Activated CD4-positive, alpha-beta T cell treated with anti-CD3 and anti-CD28 coated beads for 48 hours (primary cell): Measurements from ENCODE around the gene NFX1.
A peak's percentile ranks its signal among the peaks of the same experiment; 100 is the strongest.

Experiments used
- DNase-seq: peaks from one replicate; pipeline ENCODE4 v3.0.0-alpha.2; 2020

Gene NFX1

DNA sequence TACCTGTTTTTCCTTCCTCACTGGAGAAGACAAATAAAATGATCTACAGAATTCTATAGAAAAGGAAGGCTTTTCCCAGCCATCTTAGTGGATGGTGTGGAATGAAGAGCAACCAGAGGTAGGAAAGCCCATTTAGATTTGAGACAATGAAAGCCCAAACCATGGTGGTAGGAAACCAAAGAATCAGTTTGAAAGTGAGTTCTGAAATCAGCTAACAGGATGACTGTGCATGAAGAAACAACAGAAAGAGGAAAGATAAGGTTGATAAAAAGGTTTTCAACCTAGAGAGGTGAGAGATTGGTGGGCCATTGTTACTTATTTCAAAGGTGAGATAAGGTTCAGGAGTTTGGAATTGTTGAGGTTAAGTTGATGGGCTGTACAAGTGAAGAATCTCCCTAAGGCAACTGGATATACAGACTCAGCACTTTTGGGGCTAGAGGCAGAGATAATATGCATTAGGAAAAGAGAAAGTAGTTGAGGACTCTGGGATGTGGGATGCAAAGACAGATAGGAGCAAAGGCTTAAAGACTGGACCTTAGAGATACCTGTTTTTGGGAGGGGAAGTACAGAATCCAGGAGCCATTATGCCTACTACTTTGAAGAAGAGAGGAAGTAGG is 23.1 kb upstream of the NFX1 start:
- no peak for DNase-seq

DNA sequence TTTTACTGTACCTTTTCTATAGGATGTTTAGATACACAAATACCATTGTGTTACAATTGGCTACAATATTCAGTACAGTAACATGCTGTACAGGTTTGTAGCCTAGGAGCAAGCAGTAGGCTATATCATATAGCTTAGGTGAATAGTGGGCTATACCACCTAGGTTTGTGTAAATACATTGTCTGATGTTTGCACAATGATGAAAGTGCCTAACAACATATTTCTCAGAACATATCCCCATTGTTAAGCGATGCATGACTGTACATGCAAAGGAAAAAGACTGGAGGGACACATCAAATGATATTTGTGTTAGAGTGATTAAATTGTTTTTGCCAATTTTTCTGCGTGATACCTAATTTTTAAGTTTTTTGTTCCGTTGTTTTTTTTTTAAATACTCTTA is 20.2 kb upstream of the NFX1 start:
- no peak for DNase-seq

DNA sequence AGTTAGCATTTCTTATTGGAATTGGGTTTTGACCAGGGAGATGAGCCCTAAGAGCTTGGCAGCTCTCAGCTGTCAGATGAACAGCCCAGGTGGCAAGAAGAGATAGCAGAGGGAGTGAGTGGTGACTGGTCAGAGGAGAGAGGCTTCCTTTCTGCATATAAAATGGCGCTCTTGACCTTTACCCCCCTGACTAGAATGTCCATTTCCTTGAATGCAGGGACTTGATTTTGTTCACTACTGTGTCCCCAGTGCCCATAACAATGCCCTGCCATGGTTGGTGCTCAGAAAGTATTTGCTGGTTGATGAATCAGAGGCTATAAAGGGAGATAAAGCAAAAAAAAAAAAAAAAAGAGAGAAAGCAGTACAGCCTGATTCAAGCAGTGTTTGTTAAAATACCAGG is 18.3 kb upstream of the NFX1 start:
- DNase-seq = no peak

DNA sequence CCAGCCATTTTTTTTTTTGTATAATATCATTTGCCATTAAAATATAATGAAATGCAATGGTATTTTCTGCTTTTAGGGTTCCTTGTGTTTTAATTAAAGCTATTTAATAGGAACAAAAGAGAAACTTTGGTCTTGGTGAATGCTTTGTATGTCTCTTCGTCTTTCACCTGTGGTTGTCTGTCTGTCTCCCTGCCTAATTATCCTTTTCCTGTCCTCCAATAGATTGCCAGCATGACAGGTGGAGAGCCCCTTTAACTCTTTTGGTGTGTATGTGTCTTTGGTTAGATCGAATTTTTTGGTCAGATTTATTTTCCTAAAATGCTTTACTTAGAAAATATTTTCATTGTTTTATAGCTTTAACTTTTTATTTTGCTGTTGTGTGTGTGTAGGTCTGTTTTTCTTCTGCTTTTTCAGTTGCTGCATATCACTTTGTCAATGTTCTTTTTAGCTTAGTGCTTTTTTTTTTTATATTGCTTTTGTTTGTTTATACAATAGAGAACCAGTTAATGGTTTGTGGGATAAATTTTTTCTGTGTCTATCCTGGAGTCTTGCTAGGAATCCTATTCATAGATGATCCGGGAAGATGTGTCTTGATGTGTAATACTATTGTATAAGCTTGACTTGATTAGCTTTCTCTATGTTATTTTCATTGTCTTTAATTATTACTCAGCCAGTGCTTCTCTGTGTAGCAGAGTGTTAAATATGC is 16.9 kb upstream of the NFX1 start:
- no peak for DNase-seq

- DNase-seq = no peak
Observed at GRCh38 chr9:33273972-33274328, 16.4 kb upstream of the NFX1 start.

DNA sequence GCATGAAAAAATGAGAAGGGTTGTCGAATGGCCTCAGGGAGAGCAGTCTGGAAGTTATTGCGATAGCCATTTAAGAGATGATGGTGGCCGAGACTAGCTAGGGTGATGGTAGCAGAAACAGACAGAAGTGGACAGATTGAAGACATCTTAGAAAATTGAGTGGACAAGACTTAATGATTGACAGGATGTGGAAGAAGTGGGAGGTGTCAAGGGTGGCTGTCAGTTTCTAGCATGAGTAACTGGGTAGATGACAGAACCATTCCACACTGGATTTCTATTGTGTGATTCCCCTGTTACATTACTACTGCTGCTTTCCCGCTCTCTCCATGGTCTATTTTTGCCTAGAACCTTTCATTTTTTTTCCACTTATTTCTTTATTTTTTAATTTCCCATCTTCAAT is 12.8 kb upstream of the NFX1 start:
- DNase-seq = no peak

- no peak for DNase-seq
Observed at GRCh38 chr9:33285502-33285901, 4.8 kb upstream of the NFX1 start.

DNA sequence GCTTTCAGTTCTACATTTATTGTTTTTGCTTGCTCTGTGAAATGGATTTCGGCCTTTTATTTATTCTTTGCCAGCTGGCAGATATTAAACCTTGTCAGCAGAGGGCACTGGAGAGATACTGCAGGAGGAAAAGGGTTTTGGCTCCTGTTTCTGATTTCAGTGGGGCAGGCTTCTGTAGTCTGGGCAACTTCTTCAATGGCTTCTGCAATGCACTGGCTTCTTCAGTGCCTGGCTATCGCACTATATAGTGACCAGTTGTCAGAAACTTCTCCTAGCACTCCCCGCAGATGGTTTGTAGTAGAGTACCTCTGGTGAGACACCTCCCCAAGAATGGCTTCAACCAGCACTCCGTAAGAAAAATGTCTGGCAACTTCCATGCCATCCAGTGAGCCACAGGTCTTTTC is 3.2 kb upstream of the NFX1 start:
- DNase-seq = peak; percentile 56

- DNase-seq = no peak
Observed at GRCh38 chr9:33288235-33288634, 2.1 kb upstream of the NFX1 start.

GRCh38 chr9:33288828-33289483 is 1.4 kb upstream of the NFX1 start:
- DNase-seq = no peak

DNA sequence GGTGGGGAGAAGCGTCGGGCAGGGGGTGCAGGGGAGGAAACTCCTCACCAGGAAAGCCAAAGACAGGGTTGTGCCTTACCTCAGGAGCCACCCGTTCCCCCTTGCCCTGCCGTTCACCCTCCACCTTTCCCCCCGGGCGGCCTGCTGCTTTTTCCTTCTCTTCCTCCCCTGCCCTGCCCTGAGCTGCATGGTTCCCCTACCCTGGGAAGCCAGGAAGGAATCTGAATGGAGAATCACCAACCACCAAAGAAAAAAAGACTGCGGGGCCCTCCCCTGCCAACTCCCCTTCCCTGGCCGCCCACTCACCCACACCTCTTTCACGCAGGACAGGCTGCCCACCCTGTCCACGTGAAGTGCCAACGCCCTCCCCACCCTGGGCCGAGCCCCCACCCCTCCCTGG is 820 bp upstream of the NFX1 start:
- DNase-seq = peak; percentile 57

- DNase-seq = no peak
Observed at GRCh38 chr9:33289936-33290246, 425 bp upstream of the NFX1 start.

- DNase-seq = no peak
Observed at GRCh38 chr9:33291031-33291397, 698 bp downstream of the NFX1 start.

DNA sequence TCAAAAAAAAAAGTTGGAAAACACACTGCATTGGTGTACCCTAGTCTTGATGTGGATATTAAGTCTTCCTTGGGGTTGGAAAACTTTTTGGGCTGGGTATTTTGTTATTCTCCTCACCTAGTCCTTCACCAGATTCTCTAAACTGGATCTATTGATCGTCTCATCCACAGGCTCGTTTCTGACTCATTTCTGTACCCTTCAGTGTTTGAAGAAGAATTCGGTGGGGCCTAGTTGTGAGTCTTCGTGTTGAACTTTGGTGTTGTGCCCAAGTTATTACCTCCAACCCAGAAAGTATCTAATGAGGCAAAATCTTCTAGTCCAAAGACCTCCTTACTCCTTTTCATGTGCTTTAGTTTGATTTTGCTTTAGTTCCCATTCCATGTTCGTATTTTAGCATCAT is 1.6 kb downstream of the NFX1 start:
- DNase-seq = no peak

GRCh38 chr9:33293782-33294181 is 3.5 kb downstream of the NFX1 start:
- no peak for DNase-seq

GRCh38 chr9:33294670-33295432 is 4.5 kb downstream of the NFX1 start:
- DNase-seq = no peak

DNA sequence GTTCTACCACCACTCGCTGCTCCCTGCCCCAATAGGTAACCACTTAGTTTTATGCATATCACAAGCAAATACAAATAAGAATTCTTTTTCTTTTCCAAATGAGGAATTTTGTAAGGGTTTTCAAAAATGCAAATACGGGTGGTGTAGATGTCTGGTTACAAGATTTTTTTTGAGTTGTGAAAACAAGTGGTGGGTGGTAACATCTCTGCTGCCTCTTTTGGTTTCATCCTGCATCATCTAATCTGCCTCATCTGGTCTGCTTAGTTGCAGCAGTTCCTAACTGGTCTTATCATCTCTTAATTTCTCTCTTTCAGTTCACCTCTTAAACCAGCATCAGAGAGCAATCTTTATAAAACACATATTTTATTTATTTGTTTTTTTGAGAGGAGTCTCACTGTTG is 5.3 kb downstream of the NFX1 start:
- DNase-seq = peak; percentile 13

DNA sequence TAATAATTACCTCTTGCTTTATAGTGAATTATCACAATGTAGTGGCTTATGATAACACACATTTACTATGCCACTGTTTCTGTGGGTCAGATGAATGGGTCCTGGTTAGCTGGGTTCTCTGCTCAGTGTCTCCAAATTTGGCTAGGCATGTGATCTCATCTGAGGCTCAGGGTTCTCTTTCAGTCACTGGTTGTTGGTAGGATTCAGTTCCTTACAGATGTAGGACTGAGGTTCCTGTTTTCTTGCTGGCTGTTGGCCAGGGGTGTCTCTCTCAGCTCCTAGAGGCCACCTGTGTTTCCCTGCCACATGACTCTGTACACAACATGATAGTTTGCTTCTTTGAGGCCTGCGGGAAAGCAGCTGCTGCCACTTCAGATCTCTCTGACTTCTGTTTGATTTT is 7.1 kb downstream of the NFX1 start:
- DNase-seq = no peak

DNA sequence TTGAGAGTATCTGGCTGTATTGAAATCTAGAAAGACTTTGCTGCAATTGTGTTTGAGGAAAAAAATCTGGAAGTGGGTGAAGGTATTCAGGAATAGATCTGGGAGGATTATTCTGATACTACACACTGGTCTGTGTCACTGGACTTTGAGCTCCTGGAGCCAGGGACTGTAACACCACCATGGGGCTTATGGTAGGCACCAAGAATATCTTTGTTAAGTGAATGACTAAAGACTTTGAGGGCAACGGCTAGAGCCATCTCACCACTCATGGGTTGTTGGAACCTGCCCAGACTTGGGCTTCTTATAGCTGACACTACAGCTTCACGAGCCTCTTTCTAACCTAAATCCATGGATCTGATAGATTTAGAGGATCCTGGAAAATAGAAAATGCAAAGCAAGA is 10.2 kb downstream of the NFX1 start:
- no peak for DNase-seq

DNA sequence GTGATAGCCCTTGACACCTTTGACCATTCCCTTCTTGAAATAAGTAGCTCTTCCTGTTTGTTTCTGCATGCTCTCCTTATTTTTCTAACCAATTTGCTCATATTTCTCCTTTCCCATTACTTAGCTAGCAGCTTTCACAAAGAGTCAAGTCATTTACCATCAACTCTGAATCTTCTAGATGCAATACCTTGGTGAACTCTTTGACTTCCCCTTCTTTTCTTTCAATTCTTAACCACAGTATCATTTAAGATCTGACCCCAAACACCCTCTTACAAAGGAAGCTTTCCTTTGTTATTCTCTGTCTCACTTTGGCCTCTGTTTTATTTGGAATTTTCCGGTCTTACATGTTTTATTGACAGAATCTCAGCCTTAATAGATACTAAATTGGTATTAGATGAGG is 14.0 kb downstream of the NFX1 start:
- no peak for DNase-seq

- peak; percentile 46 for DNase-seq
Observed at GRCh38 chr9:33306037-33306436, 15.7 kb downstream of the NFX1 start.

- no peak for DNase-seq
Observed at GRCh38 chr9:33307067-33307466, 16.8 kb downstream of the NFX1 start.

DNA sequence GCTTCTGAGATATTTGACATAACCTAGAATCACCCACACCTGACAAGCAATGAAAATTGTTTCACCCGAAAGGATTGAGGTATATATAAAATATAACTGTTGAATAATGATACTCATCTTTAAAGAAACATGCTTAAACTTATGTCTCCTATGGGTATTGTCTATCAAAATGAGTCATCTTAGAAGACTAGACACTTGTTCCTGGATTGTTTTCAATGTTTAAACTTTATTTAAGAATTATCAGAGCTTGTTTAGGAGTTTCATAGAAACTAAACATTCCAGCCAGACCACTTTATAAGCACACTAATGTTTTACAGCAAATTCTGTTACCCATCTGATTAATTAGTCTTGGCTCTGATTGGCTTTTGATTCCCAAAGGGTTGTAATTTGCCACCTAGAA is 19.6 kb downstream of the NFX1 start:
- no peak for DNase-seq

DNA sequence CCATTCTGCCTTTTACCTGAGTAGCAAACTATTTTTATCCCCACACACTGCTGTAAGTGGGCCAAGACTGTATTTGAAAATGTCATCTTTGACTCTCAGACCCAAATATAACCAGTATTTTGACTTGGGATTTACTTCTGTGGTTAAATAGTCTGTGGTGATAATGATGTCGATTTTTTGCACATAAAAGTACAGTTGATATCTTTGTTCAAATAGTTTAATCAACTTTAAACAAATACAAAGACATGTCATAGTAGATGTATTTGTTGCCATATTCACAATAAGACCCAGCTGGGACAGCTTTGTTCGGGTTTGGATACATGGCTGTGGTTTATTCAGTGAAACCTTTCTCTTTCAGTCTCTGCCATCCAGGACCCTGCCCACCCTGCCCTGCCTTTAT is 20.4 kb downstream of the NFX1 start:
- DNase-seq = no peak
